CD4-positive, alpha-beta T cell treated with Interleukin-1 beta for 1 hour (primary cell): ENCODE results near the gene ELAPOR1.
"Not testable (repeated sequence)": the region's sequence is repeated elsewhere in the genome, so short reads cannot be mapped to it uniquely, and the experiment has no call there.

Experiments
- DNase-seq, 2 donors: peaks; one replicate each; pipeline ENCODE4 v3.0.0-alpha.2; 2020 to 2022

The ELAPOR1 gene

GRCh38 chr1:109140392-109140791 lies 26.5 kb downstream of the ELAPOR1 start:
- no peak for DNase-seq

- DNase-seq: no peak
Observed at GRCh38 chr1:109142260-109142659, 28.3 kb downstream of the ELAPOR1 start.

GRCh38 chr1:109142725-109143124 lies 28.8 kb downstream of the ELAPOR1 start:
- DNase-seq: not testable (repeated sequence)

GRCh38 chr1:109148987-109149561 lies 35.2 kb downstream of the ELAPOR1 start:
- DNase-seq: no peak

GRCh38 chr1:109149874-109150601 lies 36.1 kb downstream of the ELAPOR1 start:
- DNase-seq: no peak

GRCh38 chr1:109151146-109151990 lies 37.5 kb downstream of the ELAPOR1 start:
- DNase-seq: no peak

- DNase-seq: no peak
Observed at GRCh38 chr1:109152196-109152595, 38.3 kb downstream of the ELAPOR1 start.

- DNase-seq: no peak
Observed at GRCh38 chr1:109156916-109157385, 43.0 kb downstream of the ELAPOR1 start.

GRCh38 chr1:109158433-109158832 lies 44.5 kb downstream of the ELAPOR1 start:
- DNase-seq: no peak

GRCh38 chr1:109159326-109159725 lies 45.4 kb downstream of the ELAPOR1 start:
- DNase-seq: no peak

- DNase-seq: no peak
Observed at GRCh38 chr1:109160071-109160840, 46.3 kb downstream of the ELAPOR1 start.

GRCh38 chr1:109161858-109162606 lies 48.1 kb downstream of the ELAPOR1 start:
- DNase-seq: peak; percentile 27 to 39

GRCh38 chr1:109162626-109163025 lies 48.7 kb downstream of the ELAPOR1 start:
- no peak for DNase-seq

GRCh38 chr1:109163551-109163950 lies 49.6 kb downstream of the ELAPOR1 start:
- DNase-seq: no peak
